PC-9 (cell line): ENCODE results near the gene PIK3CG. TPM values are rescaled to one million over a fixed set of nuclear protein-coding genes. Genes with fewer than 3 reads are reported as not detected.

ENCODE experiments used
- BruUV-seq: library from RNA; stranded (reverse); fragments of 400-500 nt; replicated peaks from 2 replicates; lab custom pipeline; 2021; lab: Mats Ljungman, UMichigan
- CTCF ChIA-PET: fragments of 300-600 bp; sonication (Branson Sonifier 250); formaldehyde crosslinking; loops from one replicate; lab custom pipeline; 2022; ENCODE audit warnings: antibody characterized with exemption; lab: Charles Lee
- POLR2A ChIA-PET: fragments of 300-600 bp; sonication (Branson Sonifier 250); formaldehyde crosslinking; loops from one replicate; lab custom pipeline; 2022; ENCODE audit warnings: antibody characterized with exemption; ENCODE audit not compliant: unreplicated experiment; lab: Charles Lee
- DNase-seq, 2 experiments: peaks; one replicate each; pipeline versions ENCODE4 v3.0.0 to v3.0.0-alpha.2; 2015 to 2022; ENCODE audit warnings: mixed read lengths in 1 of 2
- H2AFZ ChIP-seq: fragments of 200-600 bp; sonication (generic); 2 replicates; pipeline ENCODE4 v1.8.1; 2017; ENCODE audit warnings: antibody characterized with exemption
- H3F3A ChIP-seq: fragments of 200-600 bp; sonication (generic); 2 replicates; pipeline ENCODE4 v1.8.1; 2017; ENCODE audit warnings: antibody characterized with exemption, mild to moderate bottlenecking, low read depth; ENCODE audit not compliant: insufficient read depth
- H3K27ac ChIP-seq: fragments of 200-600 bp; sonication (generic); 2 replicates; pipeline ENCODE4 v1.6.1; 2016; ENCODE audit warnings: mixed run types
- H3K27me3 ChIP-seq: fragments of 200-600 bp; sonication (generic); 2 replicates; pipeline ENCODE4 v1.6.1; 2016; ENCODE audit warnings: low read depth, mixed run types; ENCODE audit not compliant: insufficient read depth
- H3K36me3 ChIP-seq: fragments of 200-600 bp; sonication (generic); 2 replicates; pipeline ENCODE4 v1.6.1; 2016; ENCODE audit warnings: low read depth, mixed run types
- H3K4me1 ChIP-seq: fragments of 200-600 bp; sonication (generic); replicated peaks from 2 replicates; pipeline ENCODE4 v1.6.1; 2016; ENCODE audit warnings: mixed run types; ENCODE audit not compliant: insufficient read depth
- H3K4me2 ChIP-seq: fragments of 200-600 bp; sonication (generic); 2 replicates; pipeline ENCODE4 v1.6.1; 2017; ENCODE audit warnings: mixed run types
- H3K4me3 ChIP-seq: fragments of 200-600 bp; sonication (generic); 2 replicates; pipeline ENCODE4 v1.6.1; 2016; ENCODE audit warnings: mixed run types
- H3K79me2 ChIP-seq: fragments of 200-600 bp; sonication (generic); 2 replicates; pipeline ENCODE4 v1.6.1; 2017; ENCODE audit warnings: low read depth, mixed run types
- H3K9me2 ChIP-seq: fragments of 200-600 bp; sonication (generic); 2 replicates; pipeline ENCODE4 v1.8.1; 2017; ENCODE audit warnings: mild to moderate bottlenecking; ENCODE audit not compliant: insufficient read depth
- H3K9me3 ChIP-seq: fragments of 200-600 bp; sonication (generic); 2 replicates; pipeline ENCODE4 v1.8.1; 2016; ENCODE audit warnings: low read depth; ENCODE audit not compliant: insufficient read depth
- H4K20me1 ChIP-seq: fragments of 200-600 bp; sonication (generic); 2 replicates; pipeline ENCODE4 v1.8.1; 2017; ENCODE audit not compliant: insufficient read depth
- CTCF ChIP-seq: fragments of 200-600 bp; sonication (generic); conservative IDR thresholded peaks from 2 replicates; pipeline ENCODE4 v1.6.1; 2017; ENCODE audit warnings: mixed run types, antibody characterized with exemption, mild to moderate bottlenecking, moderate library complexity
- EZH2 ChIP-seq: fragments of 200-600 bp; sonication (generic); IDR thresholded peaks from 2 replicates; pipeline ENCODE4 v1.8.0; 2017; ENCODE audit warnings: antibody characterized with exemption, low read depth
- intact Hi-C: fragments of 100-400 bp; cut with micrococcal nuclease; formaldehyde crosslinking; loops from one replicate; pipeline ENCODE4 v1.10.0; 2022; ENCODE audit not compliant: unreplicated experiment
- total RNA-seq: library from RNA; stranded (reverse); gene quantifications from 2 replicates; pipeline ENCODE4 v1.2.3, GENCODE V29; 2021

PIK3CG gene
- total RNA-seq, 1 experiment from 2014 or later: not detected

GRCh38 chr7:106836816-106837215 is 28.3 kb upstream of the PIK3CG start:
- ChIA-PET CTCF (no interaction called here), POLR2A (no interaction called here)
- Histone ChIP-seq H3K27me3 (no peaks in the 10 kb centered on the region), H2AFZ (no peak overlapping the region), H3K4me2 (no peak overlapping the region), H3K79me2 (no peaks in the 10 kb centered on the region), H3K4me3 (no peak overlapping the region), H3K27ac (no peak overlapping the region), H4K20me1 (no peaks in the 10 kb centered on the region), H3K9me2 (no peaks in the 10 kb centered on the region), H3K4me1 (no peaks in the 10 kb centered on the region), H3K9me3 (0 out of 2 replicates have a peak, but pooled peaks cover 2% of the 10 kb centered on the region), H3K36me3 (no peaks in the 10 kb centered on the region), H3F3A (no peaks in the 10 kb centered on the region)
- DNase-seq: no peak
- intact Hi-C loops: no loop called here
- BruUV-seq: no TSS peak
- TF ChIP-seq CTCF (no peak), EZH2 (no peak)

- CTCF ChIA-PET: no interaction called here
- H3K9me3 ChIP-seq: peaks cover 5% of the 10 kb centered on the region; the same call in 1 of the 2 replicates
- no peak overlapping the region for H3K4me3 ChIP-seq
- no peaks in the 10 kb centered on the region for H3F3A ChIP-seq
- H3K36me3 ChIP-seq: no peaks in the 10 kb centered on the region
- no peak overlapping the region for H3K4me2 ChIP-seq
- no peak overlapping the region for H3K27ac ChIP-seq
- POLR2A ChIA-PET: no interaction called here
- H3K27me3 ChIP-seq: no peaks in the 10 kb centered on the region
- no peak overlapping the region for H2AFZ ChIP-seq
- H3K9me2 ChIP-seq: no peaks in the 10 kb centered on the region
- H3K79me2 ChIP-seq: no peaks in the 10 kb centered on the region
- no peaks in the 10 kb centered on the region for H3K4me1 ChIP-seq
- intact Hi-C loops: no loop called here
- TF ChIP-seq EZH2: no peak
- no peak for TF ChIP-seq CTCF
- no peak for DNase-seq
- no TSS peak for BruUV-seq
- H4K20me1 ChIP-seq: no peaks in the 10 kb centered on the region
Measured at GRCh38 chr7:106839511-106839910, 25.6 kb upstream of the PIK3CG start.

DNA sequence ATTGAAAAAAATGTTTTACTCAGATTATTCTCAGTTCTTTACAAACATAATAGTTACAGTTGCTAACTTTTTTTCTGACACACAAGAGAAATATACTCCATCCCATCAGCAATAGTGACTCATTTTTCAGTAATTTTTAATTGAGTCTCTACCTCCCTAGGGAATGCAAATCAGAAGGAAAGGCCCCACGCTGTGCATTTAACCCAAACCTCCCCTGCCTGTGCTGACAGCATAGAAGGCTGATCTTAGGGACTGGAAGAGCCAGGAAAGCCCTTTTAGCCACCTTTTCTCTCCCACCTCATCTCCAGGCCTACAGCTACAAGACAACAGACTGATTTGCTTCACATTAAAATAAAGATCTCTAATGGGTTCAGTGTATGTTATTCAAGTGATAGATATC is 24.7 kb upstream of the PIK3CG start:
- ChIA-PET CTCF (no interaction called here), POLR2A (no interaction called here)
- no peaks in the 10 kb centered on the region for H4K20me1 ChIP-seq
- no peak overlapping the region for H3K27ac ChIP-seq
- TF ChIP-seq EZH2 (no peak), CTCF (no peak)
- H3K79me2 ChIP-seq: no peaks in the 10 kb centered on the region
- intact Hi-C loops: no loop called here
- H3K4me2 ChIP-seq: no peak overlapping the region
- H3K36me3 ChIP-seq: no peaks in the 10 kb centered on the region
- H3K9me3 ChIP-seq: peaks cover 5% of the 10 kb centered on the region; the same call in 1 of the 2 replicates
- DNase-seq: no peak
- no peak overlapping the region for H2AFZ ChIP-seq
- no TSS peak for BruUV-seq
- H3F3A ChIP-seq: no peaks in the 10 kb centered on the region
- H3K4me1 ChIP-seq: no peaks in the 10 kb centered on the region
- H3K27me3 ChIP-seq: no peaks in the 10 kb centered on the region
- H3K9me2 ChIP-seq: no peaks in the 10 kb centered on the region
- no peak overlapping the region for H3K4me3 ChIP-seq
